ENCODE data around the gene HOXB5.

- TF ChIP-seq, protein P1, sequence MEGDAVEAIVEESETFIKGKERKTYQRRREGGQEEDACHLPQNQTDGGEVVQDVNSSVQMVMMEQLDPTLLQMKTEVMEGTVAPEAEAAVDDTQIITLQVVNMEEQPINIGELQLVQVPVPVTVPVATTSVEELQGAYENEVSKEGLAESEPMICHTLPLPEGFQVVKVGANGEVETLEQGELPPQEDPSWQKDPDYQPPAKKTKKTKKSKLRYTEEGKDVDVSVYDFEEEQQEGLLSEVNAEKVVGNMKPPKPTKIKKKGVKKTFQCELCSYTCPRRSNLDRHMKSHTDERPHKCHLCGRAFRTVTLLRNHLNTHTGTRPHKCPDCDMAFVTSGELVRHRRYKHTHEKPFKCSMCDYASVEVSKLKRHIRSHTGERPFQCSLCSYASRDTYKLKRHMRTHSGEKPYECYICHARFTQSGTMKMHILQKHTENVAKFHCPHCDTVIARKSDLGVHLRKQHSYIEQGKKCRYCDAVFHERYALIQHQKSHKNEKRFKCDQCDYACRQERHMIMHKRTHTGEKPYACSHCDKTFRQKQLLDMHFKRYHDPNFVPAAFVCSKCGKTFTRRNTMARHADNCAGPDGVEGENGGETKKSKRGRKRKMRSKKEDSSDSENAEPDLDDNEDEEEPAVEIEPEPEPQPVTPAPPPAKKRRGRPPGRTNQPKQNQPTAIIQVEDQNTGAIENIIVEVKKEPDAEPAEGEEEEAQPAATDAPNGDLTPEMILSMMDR (conservative IDR thresholded peaks at IDR 0.05; ENCODE audit: low read depth, low read length): 0 out of 2 replicates have a peak, but pooled peaks have one; percentile 4
- TF ChIP-seq CEBPB (IDR thresholded peaks at IDR 0.05; ENCODE audit: low read depth, low read length) (0 out of 2 replicates have a peak, but pooled peaks have one; percentile 6), RCOR1 (IDR thresholded peaks at IDR 0.05; ENCODE audit: insufficient replicate concordance, low read length) (no peak), CHD1 (IDR thresholded peaks at IDR 0.05; ENCODE audit: low read depth, low read length) (no peak), MAFK (IDR thresholded peaks at IDR 0.05; ENCODE audit: low read depth, low read length) (no peak)
Observed at GRCh38 chr17:48555258-48556228, 38.0 kb downstream of the HOXB5 start.
